Thyroid gland (tissue), 4 donors: ENCODE measurements around the gene ABCG2.

Source experiments
- POLR2A ChIP-seq, 2 donors: fragments of 450-650 bp; IDR thresholded peaks; one replicate each; pipeline ENCODE4 v1.6.1; 2017; ENCODE audit warnings: antibody characterized with exemption in 2 of 2, mild to moderate bottlenecking in 2 of 2, moderate library complexity in 1 of 2
- TF ChIP-seq, protein P1 (sequence below), 6 experiments: fragments of 200-600 bp in 3 of 6; fragments of 450-650 bp in 3 of 6; sonication (generic) in 3 of 6; IDR thresholded peaks; one replicate each; pipeline ENCODE4 v1.5.1; 2016 to 2019; ENCODE audit warnings: antibody characterized with exemption in 6 of 6, mild to moderate bottlenecking in 2 of 6, inconsistent platforms in 1 of 6, moderate library complexity in 1 of 6

DNA sequence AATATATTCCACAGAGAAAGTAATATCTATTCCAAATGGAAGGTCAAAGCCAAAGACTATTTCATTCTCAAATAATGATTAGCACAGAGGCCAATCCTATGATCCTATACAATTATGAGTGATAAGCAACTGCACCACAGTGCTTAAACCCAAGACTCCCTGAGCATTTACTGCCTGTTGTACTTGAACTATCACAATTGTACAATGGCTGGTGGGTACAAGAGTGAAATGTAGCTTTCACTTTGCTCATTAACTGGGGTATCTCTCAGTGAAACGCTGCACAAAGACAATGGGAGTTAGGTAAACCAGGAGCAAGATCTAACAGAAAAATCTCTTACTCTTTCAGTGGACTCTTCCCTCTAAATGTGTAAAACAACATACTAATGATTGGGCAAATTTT lies 24.3 kb downstream of the ABCG2 start:
- TF ChIP-seq, protein P1, sequence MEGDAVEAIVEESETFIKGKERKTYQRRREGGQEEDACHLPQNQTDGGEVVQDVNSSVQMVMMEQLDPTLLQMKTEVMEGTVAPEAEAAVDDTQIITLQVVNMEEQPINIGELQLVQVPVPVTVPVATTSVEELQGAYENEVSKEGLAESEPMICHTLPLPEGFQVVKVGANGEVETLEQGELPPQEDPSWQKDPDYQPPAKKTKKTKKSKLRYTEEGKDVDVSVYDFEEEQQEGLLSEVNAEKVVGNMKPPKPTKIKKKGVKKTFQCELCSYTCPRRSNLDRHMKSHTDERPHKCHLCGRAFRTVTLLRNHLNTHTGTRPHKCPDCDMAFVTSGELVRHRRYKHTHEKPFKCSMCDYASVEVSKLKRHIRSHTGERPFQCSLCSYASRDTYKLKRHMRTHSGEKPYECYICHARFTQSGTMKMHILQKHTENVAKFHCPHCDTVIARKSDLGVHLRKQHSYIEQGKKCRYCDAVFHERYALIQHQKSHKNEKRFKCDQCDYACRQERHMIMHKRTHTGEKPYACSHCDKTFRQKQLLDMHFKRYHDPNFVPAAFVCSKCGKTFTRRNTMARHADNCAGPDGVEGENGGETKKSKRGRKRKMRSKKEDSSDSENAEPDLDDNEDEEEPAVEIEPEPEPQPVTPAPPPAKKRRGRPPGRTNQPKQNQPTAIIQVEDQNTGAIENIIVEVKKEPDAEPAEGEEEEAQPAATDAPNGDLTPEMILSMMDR (IDR thresholded peaks at IDR 0.05) = no peak
- no peak for TF ChIP-seq POLR2A (IDR thresholded peaks at IDR 0.05)
